GM21786 (cell line): Measurements from ENCODE around the gene ZNF124.
"Not testable (repeated sequence)": the region's sequence is repeated elsewhere in the genome, so short reads cannot be mapped to it uniquely, and the experiment has no call there.

ENCODE experiments used
- ATAC-seq: cut with Tn5 transposase; IDR thresholded peaks from one replicate; pipeline ENCODE4 v1.9.1; 2021; ENCODE audit not compliant: unreplicated experiment

Gene ZNF124

DNA sequence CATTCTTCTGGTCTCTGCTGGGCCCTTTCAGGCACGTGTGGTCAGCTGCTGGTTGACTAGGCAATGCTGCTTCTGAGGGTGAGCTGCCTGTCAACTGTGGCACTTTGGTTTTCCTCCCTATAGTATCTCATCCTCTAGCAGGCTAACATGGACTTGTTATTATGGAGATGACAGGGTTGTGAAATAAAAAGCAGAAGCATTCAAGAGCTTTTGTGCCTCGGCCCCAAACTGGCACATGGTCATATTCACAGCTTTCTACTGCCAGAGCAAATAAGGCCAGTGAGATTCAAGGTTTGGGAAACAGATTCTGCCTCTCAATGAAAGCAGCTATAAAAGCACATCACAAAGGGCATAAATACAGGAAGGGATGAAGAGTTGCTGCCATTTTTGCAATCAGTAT lies 1.6 kb upstream of the ZNF124 start:
- ATAC-seq = no peak

- ATAC-seq = no peak
Observed at GRCh38 chr1:247172996-247173395, 1.2 kb upstream of the ZNF124 start.

DNA sequence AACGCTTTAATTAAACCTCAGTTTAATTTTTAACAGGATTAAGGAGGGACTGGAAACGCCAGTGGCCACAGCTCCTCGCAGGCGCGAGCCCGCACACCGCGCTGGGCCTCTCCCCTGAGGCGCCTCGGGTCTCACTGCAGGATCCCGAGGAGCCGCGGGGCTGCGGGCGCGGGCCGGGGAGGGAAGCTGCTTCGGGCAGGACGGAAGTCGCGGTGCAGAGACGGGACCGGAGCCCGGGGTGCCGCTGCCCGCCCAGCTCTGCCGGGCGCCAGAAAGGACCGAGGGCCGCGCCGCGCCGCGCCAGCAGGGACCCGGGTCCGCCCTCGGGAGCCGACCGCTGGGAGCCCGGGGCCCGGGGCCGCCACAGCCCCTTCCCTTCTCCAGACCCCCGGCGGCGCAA lies 377 bp downstream of the ZNF124 start:
- ATAC-seq = peak; percentile 39

- ATAC-seq = no peak
Observed at GRCh38 chr1:247165674-247166073, 6.1 kb downstream of the ZNF124 start.

DNA sequence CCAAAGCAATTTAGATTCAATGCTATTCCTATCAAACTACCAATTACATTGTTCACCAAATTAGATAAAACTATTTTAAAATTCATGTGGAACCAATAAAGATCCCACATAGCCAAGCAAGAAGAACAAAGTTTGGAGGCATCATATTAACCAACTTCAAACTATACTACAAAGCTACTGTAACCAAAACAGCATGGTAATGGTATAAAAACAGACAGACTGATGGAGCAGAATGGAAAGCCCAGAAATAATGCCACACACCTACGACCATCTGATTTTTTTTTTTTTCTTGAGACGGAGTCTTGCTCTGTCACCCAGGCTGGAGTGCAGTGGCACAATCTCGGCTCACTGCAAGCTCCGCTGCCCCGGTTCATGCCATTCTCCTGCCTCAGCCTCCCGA lies 7.1 kb downstream of the ZNF124 start:
- ATAC-seq = no peak

DNA sequence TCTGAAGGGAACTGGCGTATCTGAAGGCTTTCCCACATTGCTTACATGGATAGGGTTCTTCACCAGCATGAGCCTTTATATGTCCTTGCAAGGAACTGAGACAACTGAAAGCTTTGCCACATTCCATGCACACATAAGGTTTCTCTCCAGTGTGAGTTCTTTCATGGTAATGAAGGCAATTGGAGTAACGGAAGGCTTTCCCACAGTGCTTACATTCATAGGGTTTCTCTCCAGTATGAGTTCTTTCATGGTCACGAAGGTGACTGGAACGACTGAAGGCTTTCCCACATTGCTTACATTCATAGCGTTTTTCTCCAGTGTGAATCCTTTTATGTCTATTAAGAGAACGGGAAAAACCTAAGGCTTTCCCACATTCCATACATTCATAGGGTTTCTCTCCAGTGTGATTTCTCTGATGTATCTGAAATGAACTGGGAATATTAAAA lies 15.0 kb downstream of the ZNF124 start:
- no peak for ATAC-seq

- no peak for ATAC-seq
Observed at GRCh38 chr1:247147781-247148180, 24.0 kb downstream of the ZNF124 start.

GRCh38 chr1:247147120-247147519 lies 24.7 kb downstream of the ZNF124 start:
- not testable (repeated sequence) for ATAC-seq

DNA sequence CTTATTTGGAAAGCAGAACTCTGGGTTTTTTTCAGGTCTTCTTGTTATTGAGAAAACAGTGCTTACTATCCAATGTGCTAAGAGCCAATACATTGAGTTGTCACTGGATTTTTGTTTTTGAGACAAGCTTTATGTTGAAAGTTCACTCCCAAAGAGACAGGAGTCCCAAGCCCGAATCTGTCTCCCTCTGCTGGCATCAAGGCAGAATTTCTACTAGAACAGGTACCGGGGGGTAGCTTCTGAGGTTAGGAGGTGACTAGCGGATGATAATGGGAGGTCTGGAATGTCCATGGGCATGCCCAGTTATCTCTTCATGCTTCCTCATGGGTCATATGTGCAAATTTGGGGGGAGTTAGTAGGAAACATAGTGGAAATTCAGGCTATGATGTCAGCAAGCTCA lies 25.1 kb downstream of the ZNF124 start:
- no peak for ATAC-seq

DNA sequence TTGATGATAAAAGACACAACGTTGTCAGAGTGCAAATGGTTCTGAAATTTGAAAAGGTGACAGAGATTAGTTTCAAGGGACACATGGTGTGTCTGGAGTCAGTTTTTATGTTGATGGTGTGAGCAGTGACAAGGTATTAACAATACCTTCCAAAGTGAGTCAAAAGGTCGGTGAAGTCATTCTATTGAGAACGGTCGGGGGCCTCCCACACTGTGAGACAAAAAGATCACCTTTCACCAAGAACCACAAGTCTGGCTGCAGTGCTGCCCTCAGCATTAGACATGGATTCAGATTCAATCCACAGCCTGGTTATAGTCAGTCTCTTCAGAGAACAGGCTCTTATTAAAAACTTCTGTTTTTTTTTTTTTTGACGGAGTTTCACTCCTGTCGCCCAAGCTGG lies 26.5 kb downstream of the ZNF124 start:
- ATAC-seq = no peak

- not testable (repeated sequence) for ATAC-seq
Observed at GRCh38 chr1:247139557-247139956, 32.3 kb downstream of the ZNF124 start.

GRCh38 chr1:247131236-247131635 lies 40.6 kb downstream of the ZNF124 start:
- no peak for ATAC-seq

DNA sequence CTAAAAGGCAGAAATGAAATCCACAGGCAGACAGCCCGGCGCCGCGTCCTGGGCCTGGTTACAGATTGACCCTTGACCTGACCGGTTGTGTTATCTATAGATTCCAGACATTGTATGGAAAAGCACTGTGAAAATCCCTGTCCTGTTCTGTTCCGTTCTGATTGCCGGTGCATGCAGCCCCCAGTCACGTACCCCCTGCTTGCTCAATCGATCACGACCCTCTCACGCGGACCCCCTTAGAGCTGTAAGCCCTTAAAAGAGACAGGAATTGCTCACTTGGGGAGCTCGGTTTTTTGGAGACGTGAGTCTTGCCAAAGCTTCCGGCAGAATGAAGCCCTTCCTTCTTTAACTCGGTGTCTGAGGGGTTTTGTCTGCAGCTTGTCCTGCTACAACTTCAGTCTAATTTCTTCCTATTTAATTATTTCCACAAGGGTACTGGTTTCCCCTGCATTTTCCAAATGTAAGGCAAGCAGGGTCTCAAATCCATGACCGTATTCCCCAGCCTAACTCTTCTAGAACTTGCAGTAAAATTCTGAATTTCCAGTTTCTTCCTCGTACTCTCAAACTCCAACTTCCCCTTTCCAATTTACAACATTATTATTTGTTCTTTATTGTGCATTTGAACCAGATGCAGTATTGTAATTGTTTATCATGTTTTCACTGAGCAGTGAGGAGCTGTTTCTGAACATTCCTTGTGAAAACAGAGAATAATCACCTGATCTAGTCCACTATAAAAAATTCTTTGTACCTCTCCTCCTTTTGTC lies 44.1 kb downstream of the ZNF124 start:
- not testable (repeated sequence) for ATAC-seq

DNA sequence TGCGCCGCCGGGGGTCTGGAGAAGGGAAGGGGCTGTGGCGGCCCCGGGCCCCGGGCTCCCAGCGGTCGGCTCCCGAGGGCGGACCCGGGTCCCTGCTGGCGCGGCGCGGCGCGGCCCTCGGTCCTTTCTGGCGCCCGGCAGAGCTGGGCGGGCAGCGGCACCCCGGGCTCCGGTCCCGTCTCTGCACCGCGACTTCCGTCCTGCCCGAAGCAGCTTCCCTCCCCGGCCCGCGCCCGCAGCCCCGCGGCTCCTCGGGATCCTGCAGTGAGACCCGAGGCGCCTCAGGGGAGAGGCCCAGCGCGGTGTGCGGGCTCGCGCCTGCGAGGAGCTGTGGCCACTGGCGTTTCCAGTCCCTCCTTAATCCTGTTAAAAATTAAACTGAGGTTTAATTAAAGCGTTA lies 45.2 kb downstream of the ZNF124 start:
- peak; percentile 50 for ATAC-seq

GRCh38 chr1:247126166-247126565 lies 45.7 kb downstream of the ZNF124 start:
- peak; percentile 98 for ATAC-seq

DNA sequence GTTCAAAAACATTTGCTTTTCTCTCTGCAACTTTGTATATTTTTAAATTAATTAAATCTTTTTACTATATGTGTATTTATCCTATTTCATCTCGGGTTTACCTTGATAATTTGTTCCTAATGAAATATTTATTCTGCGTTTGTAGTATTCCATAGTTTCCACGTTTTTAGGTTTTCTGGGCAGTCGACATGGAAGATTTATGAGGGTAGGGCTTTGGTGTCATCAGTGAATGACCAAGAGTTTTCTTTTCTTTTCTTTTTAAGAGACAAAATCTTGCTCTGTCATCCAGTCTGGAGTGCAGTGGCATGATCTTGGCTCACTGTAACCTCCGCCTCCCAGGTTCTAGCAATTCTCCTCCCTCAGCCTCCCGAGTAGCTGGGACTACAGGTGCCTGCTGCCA lies 50.4 kb downstream of the ZNF124 start:
- no peak for ATAC-seq

DNA sequence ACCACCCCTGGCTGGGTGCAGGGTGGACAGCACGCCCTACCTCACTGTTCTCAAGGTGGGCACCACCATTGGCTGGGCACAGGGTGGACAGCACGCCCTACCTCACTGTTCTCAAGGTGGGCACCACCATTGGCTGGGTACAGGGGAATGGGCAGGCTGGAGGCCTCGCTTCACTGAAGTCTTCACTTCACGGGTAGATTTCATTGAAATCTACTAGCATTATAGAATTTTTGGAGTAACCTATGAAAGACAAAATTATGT lies 51.5 kb downstream of the ZNF124 start:
- not testable (repeated sequence) for ATAC-seq

DNA sequence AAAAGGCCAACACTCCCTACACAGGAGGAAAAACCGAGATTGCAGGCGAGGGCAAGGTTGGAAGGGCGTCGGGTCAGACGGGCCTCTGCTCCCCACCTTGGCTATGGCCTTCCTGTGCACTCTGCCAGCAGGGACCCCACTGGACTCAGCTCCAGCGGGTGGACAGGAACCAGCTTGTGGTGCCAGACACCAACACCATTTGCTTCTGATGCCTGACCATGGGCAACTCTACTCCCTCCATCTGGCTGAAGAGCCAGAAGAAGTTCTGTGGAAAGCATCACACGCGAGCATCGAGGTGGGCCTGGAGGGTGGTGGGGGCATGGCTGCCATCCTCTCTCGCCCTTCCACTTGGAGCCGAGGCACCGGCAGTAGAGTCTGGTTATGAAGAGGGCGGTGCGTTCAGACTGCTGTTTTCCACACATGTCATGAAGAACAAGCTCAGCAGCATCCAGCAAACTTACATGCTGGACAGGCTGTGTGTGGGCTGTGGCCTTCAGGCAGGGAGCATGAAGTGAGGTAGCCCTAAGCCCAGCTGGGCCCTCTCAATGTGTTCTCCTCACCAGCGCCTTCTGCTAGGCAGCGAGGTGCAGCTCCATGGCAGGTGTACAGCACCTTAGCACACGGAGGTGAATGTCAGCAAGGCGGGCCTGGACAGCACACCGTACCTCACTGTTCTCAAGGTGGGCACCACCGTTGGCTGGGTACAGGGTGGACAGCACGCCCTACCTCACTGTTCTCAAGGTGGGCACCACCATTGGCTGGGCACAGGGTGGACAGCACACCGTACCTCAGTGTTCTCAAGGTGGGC lies 52.0 kb downstream of the ZNF124 start:
- no peak for ATAC-seq

DNA sequence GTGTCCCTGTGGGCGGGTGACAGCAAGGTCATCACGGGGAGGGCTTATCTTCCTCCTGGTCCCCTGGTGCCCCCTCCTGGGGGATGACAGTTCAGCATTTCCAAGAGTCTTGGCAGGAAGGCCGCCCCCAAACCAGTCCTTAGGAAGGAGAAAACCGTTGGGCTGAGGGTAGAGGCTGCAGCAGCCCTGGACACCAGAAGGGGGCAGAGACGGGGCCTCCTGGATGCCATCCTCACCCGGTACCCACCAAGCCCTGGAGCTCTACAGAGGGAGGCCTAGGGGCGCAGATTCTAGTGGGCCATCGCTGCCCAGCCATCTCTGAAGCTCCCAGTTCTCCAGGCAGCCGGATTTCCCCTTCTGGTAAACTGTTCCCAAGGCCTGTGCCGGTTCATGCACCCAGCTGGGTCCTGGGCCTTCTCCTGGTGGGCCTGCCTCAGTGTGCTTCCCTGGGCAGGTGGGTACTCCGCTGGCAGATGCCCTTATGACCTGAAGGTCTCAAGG lies 52.8 kb downstream of the ZNF124 start:
- no peak for ATAC-seq

DNA sequence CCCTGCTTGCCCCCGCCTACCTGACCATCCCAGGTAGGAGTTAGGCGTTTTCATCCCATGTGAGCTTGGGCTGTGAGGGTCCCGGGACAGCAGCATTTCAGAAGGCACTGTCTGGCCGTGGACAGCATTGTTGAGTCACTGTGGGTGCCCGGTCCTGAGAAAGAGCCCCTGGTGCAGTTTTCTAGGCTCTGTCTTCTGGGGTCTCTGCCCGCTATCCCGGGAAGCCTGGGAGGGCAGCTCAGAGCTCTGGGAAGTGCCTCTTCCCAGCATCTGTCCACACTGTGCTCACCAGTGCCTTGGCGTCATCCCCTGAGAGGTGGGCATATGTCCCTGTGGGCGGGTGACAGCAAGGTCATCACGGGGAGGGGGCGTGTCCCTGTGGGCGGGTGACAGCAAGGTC lies 56.3 kb downstream of the ZNF124 start:
- no peak for ATAC-seq

- no peak for ATAC-seq
Observed at GRCh38 chr1:247115141-247115510, 56.7 kb downstream of the ZNF124 start.

DNA sequence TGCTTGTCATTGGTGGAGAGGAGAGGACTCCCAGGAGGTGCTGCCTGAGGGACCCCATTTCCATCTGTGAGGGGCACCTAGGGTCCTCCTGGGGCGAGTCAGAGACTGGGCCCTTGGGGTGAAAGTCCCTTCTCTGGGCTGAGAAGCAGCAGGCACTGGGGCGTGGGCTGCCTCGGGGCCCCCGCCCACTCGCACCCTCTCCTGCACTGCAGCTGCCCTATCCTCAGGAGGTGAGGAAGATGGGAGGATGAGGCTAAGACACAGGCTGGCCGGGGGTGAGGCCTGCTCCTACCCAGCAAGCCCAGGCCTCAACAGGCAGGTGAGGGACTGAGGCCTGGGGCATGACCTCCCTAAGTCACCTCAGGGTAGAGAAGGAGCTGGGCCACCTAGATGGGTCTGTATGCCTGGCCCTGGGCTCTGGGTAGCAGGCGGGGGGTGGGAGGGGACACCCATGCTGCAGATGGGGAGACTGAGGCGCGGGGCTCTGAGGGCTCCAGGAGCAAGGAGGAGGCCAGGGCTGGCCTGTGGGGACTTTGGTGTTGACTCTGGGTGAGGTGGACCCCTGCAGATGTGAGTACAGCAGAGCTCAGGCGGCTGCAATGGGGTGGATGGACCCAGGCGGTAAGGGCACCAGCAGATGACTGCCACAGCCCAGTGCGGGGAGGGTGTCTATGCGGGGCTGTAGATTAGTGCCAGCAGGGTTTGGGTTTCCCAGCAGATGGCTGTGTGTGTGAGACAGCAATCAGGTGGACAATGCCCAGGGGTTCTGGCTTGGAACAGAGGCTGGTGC lies 57.3 kb downstream of the ZNF124 start:
- ATAC-seq = no peak
